GM18873 (cell line): ENCODE measurements around the gene TRAPPC14.
"Not testable (repeated sequence)": the region's sequence is repeated elsewhere in the genome, so short reads cannot be mapped to it uniquely, and the experiment has no call there.

Source experiments
- ATAC-seq: cut with Tn5 transposase; IDR thresholded peaks from one replicate; pipeline ENCODE4 v1.9.1; 2021; ENCODE audit warnings: mild to moderate bottlenecking, moderate library complexity, moderate number of reproducible peaks; ENCODE audit not compliant: unreplicated experiment, low FRiP score

The TRAPPC14 gene

GRCh38 chr7:100154651-100155491, 3.7 kb downstream of the TRAPPC14 start:
- no peak for ATAC-seq

DNA sequence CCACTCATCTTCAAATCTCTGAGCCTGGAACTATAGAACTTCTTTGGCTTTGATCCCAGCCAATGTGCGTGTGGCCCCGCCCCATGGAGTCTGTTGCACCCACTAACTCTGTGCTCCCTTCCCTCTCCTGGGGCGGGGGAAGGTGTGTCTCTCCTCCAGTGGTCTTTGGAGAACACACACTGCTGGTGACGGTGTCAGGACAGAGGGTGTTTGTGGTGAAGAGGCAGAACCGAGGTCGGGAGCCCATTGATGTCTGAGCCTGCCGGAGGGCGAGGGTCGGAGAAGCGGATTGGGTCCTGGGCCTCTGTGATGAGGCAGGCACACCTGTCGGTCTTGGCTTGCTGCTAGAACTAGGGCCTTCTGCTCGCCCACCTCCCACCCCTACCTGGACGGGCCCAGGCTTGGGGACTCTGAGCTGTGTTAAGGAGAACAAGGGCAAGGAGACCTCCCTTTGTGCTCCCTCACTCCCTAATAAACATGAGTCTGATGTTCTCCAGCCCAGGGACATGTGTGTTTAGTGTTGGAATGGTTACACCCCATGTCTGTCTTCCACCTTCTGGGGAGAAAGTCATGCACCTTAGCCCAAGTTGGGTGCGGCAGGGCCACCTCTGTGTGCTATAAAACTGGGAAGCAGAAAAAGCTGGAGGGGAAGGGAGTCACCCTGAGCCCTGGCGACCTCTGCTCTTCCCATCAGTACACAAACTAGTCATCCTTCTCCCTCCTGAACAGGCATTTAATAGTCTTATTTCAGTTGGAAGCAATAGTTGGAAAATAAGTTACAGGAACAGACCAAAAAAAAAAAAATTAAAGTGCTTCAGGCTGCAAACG, 4.6 kb downstream of the TRAPPC14 start:
- no peak for ATAC-seq

DNA sequence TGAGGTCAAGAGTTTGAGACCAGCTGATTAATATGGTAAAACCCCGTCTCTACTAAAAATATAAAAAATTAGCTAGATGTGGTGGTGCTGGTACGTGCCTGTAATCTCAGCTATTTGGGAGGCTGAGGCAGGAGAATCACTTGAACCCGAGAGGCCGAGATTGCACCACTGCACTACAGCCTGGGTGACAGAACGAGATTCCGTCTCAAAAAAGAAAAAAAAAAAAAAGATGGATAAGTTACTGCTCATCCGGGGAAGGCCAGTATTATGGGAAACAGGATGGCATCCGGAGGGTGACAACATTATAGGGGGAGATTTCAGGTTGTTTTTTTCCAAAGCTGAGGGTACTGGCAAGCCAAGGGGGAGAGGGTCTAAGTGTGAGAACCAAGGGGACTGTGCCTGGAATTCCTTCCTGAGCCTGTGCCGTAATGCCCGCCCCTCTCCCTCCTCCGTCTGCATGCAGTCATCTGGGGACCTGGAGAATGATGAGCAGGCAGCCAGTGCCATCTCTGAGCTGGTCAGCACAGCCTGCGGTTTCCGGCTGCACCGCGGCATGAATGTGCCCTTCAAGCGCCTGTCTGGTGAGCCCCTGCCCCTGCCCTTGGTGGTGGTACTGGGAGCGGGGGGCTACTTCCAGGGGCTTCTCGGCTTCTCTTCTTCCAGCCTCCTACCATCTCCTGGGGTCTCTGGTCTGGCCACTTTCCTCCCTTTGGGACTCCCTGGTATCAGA, 5.4 kb downstream of the TRAPPC14 start:
- ATAC-seq, result no peak

GRCh38 chr7:100152404-100152803, 6.1 kb downstream of the TRAPPC14 start:
- ATAC-seq, result no peak

DNA sequence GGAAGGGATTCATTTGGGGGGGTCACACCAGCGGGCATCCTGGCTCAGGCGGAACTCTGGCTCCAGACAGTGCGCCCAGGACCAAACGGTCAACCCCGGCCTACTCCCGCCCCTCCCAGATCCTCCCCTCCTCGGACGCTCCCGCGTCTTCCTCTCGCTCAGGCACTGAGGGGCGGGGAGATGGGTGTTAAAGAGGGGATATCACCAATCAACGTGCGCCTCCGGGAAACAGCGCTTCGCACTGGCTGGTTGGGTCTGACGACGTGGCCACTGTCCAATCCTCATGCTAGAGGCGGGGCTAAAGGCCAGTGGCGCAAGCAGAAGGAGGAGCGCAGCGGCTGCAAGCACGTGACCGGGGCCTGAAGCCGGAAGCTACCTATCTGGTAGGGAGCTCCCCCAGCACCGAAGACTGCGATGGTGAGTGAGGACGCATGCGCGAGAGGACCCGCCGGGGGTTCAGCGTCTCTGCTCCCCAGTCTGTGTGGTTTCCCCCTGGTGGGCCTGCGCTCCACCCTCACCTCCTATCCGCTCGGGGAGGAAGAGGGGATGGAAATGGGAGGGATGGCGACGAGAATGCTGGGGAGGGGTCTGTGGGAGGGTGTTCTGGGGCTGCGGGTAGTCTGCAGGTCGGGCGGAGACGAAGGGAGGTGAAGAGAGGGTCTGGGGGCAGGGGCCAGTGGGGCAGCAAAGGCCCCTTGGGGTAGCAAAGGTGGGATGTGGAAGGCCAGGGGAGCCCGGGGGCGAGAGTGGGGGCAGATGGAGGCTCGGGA, 9.8 kb downstream of the TRAPPC14 start, which contains the start of gene LAMTOR4:
Gene LAMTOR4 (plus strand): TSS at position 360 of the 770 bp plus-strand sequence. CDS start 55 bp downstream, at position 415.
- peak; percentile 98 for ATAC-seq

DNA sequence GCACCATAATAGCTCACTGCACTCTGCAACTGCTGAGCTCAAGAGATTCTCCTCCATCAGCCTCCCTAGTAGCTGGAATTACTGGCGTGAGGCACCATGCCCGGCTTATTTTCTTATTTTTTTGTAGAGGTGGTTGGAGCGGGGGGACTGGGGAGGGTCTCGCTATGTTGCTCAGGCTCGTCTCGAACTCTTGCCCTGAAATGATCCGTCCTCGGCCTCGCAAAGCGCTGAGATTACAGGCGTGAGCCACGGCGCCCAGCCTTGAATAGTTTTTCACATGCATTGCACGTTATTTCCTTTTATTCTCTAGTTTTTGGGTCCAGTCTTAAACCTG, 10.3 kb downstream of the TRAPPC14 start:
- ATAC-seq, result no peak

DNA sequence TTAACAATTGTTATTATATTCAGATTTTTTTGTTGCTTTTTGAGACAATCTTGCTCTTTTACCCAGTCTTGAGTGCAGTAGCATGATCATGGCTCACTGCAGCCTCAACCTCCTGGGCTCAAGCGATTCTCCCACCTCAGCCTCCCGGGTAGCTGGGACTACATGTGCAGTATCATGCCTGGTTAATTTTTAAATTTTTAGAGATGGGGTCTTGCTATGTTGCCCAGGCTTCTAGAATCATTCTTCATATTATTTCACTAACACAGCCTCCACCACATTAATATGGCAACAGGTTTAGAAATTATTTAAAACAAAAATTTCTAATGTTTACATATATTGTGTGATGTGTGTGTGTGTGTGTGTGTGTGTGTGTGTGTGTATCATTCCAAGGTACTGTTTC, 11.2 kb downstream of the TRAPPC14 start:
- no peak for ATAC-seq

DNA sequence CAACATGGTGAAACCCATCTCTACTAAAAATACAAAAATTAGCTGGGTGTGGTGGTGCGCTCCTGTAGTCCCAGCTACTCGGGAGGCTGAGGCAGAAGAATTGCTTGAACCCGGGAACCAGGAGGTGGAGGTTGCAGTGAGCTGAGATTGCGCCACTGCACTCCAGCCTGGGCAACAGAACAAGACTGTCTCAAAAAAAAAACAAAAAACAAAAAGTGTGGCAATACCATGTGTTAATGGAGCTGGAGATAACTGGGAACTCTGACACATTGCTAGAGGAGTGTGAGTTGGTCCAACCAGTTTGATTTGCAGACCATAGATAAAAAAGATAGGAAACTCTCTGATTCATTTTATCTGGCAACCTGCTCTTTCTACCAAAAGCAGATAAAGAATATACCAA, 12.2 kb downstream of the TRAPPC14 start:
- not testable (repeated sequence) for ATAC-seq

- no peak for ATAC-seq
Measured at GRCh38 chr7:100142461-100142860, 16.1 kb downstream of the TRAPPC14 start.

DNA sequence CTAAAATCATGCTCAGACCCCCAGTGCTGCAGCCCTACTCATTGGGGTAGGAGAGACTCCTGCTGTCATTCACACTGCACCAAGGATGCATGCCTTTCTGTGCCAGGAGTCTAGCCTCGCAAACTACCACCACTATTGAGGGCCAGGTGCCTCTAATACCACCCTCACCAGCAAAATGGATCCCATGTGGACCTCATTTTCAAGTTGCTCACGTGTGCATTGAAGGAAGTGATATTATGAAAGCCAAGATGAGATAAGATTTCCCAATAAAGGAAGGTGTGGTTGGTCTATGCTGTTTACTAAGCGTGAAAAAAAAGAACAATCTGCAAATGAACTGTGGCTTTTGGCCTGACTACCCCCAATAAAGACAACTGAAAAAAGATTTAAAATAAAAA, 17.0 kb downstream of the TRAPPC14 start:
- no peak for ATAC-seq

- no peak for ATAC-seq
Measured at GRCh38 chr7:100137851-100138760, 20.4 kb downstream of the TRAPPC14 start.

DNA sequence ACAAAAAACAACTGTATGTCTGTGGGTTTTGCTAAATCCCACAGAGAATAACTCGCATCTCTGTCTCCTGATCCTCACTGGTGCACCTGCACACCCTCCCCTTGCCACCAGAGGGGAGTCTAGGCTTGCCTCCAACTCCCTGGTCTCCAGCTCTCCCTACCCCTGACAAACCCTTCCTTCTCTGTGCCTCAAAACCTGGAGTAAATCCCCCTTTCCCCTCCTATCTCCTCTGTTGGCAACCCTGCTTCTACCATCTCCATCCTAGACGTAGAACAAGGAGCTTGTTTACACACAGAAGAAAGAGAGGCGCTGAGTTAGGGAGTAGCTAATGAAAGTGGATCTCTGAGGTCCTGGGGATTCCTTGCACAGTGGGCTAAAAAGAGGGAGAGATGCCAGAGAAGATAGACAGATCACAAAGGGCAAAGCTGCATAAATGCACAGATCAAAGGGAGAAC, 25.8 kb downstream of the TRAPPC14 start:
- ATAC-seq, result no peak

GRCh38 chr7:100132126-100132525, 26.4 kb downstream of the TRAPPC14 start:
- no peak for ATAC-seq

- ATAC-seq, result no peak
Measured at GRCh38 chr7:100130608-100131453, 27.7 kb downstream of the TRAPPC14 start.

DNA sequence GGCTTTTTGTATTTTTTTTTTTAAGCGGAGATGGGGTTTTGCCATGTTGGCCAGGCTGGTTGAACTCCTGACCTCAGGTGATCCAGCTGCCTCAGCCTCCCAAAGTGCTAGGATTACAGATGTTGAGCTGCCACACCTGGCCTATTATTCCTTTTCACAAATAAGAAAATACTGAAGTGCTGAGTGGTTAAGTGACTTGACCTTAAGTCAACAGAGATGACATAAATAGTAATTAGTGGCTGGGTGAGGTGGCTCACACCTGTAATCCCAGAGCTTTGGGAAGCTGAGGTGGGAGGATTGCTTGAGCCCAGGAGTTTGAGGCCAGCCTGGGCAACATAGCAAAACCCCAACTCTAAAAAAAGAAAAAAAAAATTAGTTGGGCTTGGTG, 28.3 kb downstream of the TRAPPC14 start:
- ATAC-seq, result not testable (repeated sequence)

- no peak for ATAC-seq
Measured at GRCh38 chr7:100128637-100128963, 29.9 kb downstream of the TRAPPC14 start.

- ATAC-seq, result no peak
Measured at GRCh38 chr7:100127866-100128636, 30.5 kb downstream of the TRAPPC14 start.
